ENCODE results near the gene EIF3L.

- TF ChIP-seq POLR2AphosphoS5 (IDR thresholded peaks at IDR 0.05; ENCODE audit: insufficient read depth, low read depth, low read length) (no peak), CTCF (IDR thresholded peaks at IDR 0.05; ENCODE audit: extremely low read depth in 1 of 2, insufficient read depth in 1 of 2, low read depth in 1 of 2, low read length in 2 of 2) (no peak), POLR2A (IDR thresholded peaks at IDR 0.05; ENCODE audit: low read depth, low read length) (no peak), MAX (IDR thresholded peaks at IDR 0.05; ENCODE audit: insufficient read depth, insufficient read length) (no peak), EZH2 (IDR thresholded peaks at IDR 0.05; ENCODE audit: borderline replicate concordance, low read depth, low read length, severe bottlenecking) (no peak), MYC (IDR thresholded peaks at IDR 0.05; ENCODE audit: low read depth, low read length) (no peak), GATA2 (IDR thresholded peaks at IDR 0.05; ENCODE audit: insufficient read depth, insufficient read length, low read depth, low read length) (no peak)
Measured at GRCh38 chr22:37913233-37913721, 64.1 kb downstream of the EIF3L start.

Measured in endothelial cell of umbilical vein (primary cell).